Measurements from ENCODE around the gene VDAC1. TPM values are rescaled to one million over a fixed set of nuclear protein-coding genes. Genes with fewer than 3 reads are reported as not detected.
"Not testable (repeated sequence)": the region's sequence is repeated elsewhere in the genome, so short reads cannot be mapped to it uniquely, and the experiment has no call there.

Gene VDAC1
- total RNA-seq, 2 experiments from 2014 or later, result 488 to 491 TPM

DNA sequence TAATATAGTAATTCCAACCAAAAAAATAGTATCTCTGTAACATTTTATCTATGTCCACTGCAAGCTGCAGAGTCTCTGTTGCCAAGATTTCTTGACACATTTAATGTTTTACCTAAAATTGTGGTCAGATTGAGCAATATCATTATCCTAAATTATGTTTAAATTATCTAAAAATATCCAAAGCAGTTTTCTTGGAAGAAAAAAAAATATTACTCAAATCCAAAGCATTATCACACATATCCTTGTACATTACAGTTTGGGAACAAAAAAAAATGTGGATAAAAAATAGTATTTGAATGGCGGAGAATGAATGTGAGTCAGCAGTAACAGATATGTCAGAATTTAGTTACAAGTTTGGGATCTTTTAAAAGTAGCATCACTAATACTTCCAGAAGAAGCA is 48.6 kb downstream of the VDAC1 start:
- POLR2A ChIA-PET, CTCF ChIA-PET: not testable (repeated sequence)

DNA sequence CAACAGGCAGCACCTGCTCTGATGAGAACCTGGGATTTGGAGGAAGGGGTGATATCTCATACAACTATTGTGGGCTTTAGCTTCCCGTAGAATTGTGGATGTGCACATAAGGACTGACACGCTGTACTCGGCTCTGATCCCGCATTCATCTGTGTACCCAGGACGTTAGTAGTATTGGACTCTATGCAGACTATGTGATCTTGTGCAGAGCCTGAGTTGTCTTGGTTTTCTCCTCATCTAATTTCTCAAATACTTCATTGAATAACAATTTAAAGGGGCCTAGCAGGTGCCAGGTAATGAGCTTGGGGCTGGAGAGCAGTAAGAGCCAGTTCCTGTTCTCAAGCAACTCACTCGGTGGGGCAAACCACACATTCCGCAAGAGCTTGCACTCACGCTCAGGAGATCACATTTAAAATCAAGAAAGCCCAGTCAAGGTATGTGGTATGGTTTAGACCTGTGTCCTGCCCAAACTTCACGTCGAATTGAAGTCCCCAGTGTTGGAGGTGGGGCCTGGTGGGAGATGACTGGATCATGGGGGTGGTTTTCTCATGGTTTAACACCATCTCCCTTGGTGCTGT is 51.1 kb downstream of the VDAC1 start:
- ChIA-PET CTCF (interaction anchor here (0.7 to 1.1 kb wide), 2 partner anchors 9 to 692 kb away, joined by 3 to 4 read pairs; no protein-coding TSS in a partner anchor), POLR2A (interaction anchor here (0.7 kb wide), 1 partner anchor 211 kb away, joined by 5 read pairs; no protein-coding TSS in a partner anchor)

DNA sequence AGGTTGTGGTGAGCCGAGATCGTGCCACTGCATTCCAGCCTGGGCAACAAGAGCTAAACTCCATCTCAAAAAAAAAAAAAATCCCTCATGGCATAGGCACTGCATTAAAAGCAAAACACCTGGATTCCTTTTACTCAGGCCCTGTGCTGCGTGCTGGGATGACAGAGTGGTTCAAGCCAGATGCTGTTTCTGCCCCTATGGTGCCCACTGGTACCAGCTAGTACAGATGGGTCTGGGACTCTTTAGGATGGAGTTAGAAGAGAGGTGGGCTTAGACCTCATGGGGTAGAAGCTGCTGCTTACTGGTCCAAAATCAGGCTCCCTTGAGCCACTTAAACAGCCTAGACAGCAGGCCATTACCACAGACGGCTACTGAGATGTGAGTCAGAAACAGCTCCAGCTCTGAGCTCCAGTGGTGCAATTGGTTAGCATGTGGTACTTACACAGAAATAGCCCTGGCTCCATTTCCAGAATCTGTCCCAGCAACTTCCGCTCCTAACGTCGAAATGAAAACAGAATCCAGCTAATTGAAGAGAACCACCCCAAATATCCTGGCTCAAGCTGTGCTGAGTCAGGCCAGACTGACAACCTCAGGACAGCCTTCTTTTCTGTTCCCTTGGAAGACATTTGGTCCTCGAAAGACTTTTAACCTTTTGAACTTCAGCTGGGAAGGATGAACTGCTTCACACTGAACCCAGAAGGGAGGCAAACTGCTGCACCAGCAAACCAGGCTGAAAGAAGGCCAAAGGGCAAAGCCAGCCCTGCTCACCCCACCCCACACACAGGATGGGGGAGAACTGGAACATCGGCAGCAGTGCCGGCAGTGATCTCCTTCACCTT is 51.8 kb downstream of the VDAC1 start:
- ChIA-PET POLR2A (no interaction called here), CTCF (interaction anchor here (1.1 kb wide), 1 partner anchor 9 kb away, joined by 3 read pairs; no protein-coding TSS in a partner anchor)

DNA sequence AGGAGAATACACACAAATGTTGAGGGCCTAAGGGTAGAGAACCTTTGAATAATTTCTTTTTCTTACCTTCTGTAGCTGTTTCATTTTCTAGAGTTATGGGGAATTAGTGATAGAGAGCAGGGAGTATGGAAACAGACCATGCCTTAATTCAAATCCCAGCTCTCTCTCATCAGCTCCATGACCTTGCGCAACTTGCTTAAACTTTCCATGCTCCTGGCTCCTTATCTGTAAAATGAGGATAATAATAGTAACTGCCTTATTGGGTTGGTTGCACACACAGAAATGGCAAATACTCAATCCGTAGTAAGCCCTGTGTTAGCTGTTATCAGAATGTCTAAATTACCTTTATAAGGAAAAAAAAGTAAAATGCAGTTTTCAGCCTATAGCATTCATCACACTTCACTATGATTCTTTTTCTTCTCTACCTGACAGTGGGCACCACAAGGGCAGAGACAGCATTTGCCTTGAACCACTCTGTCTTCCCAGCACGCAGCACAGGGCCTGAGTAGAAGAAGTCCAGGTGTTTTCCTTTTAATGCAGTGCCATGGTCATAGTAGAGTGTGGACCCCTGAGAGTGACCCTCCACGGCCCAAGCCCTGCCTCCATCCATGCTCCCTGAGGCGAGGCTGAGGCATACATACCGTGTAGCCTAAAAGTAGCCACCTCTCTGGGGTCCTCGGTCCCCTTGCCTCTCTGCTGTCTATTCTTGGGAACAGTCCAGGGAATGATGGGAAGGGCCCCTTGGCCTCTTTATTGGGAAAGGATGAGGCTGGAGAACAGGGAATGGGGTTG is 53.8 kb downstream of the VDAC1 start:
- ChIA-PET CTCF (no interaction called here), POLR2A (no interaction called here)

DNA sequence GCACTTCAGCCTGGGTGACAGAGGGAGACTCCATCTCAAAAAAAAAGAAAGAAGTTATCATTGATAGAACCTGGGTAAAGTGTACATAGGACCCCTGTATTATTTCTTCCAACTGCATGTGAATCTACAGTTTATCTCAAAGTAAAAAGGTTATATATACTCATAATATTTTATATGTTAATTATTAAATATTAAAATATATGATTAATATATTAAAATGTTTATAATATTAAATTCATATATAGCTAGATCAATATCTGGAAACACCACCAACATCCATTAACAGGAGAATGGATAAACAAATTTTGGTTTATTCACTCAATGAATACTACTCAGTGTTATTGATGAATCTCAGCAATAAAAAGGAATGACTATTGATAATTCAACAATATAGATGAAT is 56.1 kb downstream of the VDAC1 start:
- ChIA-PET POLR2A (no interaction called here), CTCF (no interaction called here)

DNA sequence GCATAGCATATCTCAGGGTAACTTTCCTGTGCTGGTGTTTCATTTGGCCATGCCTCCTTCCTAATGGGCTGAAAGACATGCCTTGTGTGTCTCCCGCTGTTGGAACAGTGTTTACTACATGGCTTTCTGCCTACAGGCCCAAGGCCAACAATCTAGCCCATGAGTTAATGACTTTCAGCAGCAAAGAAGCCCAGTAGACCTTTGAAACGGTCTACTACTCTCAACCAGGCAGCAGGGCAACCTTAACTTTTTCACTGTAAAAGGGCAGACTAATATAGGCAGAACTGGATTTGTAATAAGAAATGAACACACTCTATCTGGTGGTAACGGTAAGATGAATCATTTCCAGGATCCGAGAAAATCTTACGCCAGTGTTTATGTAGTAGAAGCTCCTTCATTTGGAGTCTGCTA is 57.3 kb downstream of the VDAC1 start:
- ChIA-PET CTCF (no interaction called here), POLR2A (no interaction called here)

DNA sequence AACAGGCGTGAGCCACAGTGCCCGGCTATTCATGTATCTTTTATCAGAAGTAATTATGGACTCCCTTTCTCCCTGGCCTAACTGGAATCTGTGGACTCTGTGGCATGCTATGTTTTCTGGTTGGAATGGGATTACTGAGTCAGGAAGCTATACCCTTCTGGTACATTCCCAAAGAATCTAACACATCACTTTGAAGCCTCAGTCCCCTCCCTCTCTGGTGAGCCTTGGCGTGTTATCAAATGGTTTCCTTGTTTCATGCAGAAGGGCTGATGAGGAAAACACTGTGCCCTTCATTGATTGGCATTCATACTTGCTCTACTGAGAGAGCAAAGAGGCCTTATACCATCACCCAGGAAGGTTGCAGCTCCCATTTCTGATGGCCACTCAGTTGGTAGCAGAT is 59.2 kb downstream of the VDAC1 start:
- ChIA-PET POLR2A (no interaction called here), CTCF (interaction anchor here (0.7 kb wide), 2 partner anchors 13 to 16 kb away, joined by 3 to 6 read pairs; no protein-coding TSS in a partner anchor)

DNA sequence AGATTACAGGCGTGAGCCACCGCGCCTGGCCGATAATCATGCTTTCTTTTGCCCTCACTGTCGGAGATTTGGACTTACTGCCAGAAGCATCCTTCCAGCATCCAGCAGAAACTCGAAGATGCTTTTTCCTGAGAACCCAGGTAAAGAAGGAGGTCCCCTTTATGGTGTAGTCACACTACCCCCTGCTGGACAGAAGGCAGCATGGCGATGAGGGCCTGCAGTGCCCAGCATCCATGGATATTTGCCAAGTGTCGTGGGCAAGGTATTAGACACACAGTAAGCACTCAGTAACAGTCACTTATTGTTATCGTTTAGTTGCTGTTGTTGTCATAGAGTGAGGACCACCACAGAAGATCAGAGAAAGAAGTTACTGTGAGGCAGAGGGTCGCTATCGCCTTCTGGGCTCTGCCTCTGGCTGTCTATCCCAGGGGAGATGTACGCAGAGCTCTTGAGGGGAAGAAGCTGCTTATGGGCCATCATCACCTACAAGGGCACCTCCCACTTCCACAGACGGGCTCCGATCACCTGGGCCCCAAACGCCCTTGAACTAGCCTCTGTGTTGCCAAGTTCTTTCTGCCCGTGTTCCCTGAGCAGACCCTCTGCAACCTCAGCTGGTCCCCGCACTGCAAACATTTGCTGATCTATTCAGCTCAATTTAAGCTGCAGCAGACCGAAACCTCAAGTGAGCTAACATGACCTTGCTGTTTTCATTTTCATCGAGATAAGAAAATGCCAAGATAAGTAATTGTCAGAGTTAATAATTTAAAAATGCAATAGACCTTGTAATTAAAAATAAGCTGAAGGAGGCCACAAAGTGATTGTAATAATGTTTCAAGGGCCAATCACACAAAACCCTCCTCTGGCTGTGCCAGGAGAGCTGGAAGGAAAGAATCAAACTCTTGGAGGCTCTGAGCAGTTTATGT is 60.3 kb downstream of the VDAC1 start:
- ChIA-PET CTCF (interaction anchor here (1.4 kb wide), 1 partner anchor 9 kb away, joined by 3 read pairs; no protein-coding TSS in a partner anchor), POLR2A (no interaction called here)

DNA sequence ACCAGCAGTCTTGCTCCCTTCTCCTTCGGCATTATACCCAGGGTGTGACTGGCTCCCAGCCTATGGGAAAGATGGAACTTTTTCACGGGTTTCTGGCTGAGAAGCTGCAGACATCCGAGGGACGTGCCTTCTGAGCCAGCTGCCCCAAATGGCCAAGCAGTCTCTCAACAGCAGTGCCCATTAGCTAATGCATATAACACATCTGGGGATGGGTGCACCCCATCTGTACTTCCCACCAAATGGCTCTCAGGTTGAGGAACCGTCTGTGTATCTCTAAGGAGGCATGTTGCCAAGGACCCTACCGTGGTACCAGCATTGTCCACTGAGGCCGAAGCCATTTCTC is 61.3 kb downstream of the VDAC1 start:
- POLR2A ChIA-PET, result no interaction called here
- CTCF ChIA-PET, result no interaction called here

DNA sequence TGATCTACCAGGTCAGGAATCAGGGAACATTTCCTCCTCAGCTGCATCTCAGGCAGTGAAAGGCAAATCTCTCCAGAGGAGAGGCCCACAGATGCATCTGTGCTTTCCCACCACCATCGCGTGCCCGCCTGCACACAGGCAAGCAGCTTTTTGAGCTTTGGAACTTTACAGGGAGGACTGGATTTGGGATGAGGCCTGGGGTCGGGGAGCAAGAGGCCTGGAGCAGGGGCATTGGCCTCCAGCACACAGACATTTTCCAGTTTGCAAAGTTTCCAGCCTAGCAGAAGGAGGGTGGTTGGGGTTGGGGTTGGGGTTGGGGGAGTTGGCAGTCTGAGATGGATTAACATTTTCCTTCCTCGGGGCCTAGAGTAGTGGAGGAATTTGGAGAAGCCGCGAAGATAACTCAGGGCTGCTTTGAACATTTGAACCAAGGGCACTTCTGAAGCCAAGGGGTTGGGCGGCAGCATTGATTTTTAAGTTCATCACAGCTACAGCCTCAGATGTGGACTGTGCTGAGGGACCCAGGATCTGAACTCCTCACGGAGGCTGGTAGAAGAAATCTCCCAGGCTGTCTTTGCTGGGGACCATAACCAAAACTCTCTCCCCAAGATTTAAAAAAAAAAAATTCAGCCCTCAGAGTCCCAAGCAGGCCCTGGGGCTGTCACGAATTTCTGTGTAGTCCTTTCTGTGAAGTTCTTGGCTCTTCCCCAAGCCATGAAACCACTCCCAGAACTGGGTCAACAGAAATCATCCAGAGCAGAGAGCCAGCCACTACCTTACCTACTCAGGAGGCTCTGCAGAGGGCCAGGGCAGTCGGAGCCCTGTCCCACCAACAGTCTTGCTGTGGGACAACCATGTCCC is 61.9 kb downstream of the VDAC1 start:
- ChIA-PET POLR2A (no interaction called here), CTCF (no interaction called here)

DNA sequence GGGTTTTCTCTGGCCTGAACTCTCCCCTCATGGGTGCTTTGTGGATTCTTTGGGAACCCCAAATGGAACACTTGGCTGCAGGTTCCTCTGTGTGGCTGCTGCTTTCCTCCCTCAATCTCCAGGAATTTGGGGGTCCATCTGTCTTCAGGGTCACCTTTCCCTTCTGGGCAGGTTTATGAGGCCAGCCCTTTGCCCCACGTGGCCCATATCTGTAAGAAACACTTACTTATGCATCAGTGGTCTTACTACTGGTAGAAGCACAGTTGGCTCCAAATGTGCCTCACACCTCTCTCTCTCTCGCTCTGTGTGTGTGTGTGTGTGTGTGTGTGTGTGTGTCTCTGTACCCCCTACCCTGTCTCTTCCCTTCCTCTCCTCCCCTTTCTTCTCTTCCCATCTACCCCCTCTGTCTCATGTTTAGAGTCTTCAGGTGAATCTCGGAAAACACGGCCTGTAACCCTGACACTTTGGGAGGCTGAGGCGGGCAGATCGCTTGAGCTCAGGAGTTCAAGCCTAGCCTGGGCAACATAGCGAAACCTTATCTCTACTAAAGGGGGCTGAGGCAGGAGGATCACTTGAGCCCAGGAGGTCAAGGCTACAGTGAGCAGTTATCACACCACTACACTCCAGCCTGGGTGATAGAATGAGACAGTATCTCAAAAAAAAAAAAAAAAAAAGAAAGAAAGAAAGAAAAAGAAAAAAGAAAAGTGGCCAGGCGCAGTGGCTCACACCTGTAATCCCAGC is 63.1 kb downstream of the VDAC1 start:
- ChIA-PET CTCF (no interaction called here), POLR2A (no interaction called here)

DNA sequence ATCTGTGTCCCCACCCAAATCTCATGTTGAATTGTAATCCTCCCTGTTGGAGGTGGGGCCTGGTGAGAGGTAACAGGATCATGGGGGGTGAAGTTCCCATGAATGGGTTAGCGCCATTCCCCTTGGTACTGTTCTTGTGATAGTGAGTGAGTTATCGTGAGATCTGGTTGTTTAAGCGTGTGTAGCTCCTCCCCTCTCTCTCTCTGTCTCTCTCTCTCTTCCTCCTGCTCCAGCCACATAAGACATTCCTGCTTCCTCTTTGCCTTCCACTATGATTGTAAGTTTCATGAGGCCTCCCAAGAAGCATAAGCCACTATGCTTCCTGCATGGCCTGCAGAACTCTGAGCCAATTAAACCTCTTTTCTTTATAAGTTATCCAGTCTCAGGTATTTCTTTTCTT is 65.1 kb downstream of the VDAC1 start:
- ChIA-PET POLR2A (no interaction called here), CTCF (no interaction called here)

DNA sequence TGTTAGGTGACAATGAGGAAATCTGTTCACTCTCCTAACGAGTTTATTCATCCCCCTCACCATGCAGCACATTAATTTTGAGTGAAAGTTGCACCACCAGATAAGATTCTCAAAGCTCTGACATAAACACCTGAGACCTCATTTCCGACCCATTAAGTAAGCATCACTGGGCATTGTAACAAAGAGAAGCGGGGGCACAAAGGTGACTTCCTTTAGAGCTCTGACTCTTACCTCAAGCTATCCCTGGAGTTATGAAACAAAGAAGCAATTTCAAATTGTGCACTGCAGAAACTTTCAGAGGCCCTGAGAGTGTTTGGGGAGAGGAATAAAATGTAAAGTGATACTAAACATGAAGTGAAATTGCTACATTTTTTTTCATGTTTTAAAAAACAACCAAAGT is 65.8 kb downstream of the VDAC1 start:
- ChIA-PET POLR2A (no interaction called here), CTCF (no interaction called here)

DNA sequence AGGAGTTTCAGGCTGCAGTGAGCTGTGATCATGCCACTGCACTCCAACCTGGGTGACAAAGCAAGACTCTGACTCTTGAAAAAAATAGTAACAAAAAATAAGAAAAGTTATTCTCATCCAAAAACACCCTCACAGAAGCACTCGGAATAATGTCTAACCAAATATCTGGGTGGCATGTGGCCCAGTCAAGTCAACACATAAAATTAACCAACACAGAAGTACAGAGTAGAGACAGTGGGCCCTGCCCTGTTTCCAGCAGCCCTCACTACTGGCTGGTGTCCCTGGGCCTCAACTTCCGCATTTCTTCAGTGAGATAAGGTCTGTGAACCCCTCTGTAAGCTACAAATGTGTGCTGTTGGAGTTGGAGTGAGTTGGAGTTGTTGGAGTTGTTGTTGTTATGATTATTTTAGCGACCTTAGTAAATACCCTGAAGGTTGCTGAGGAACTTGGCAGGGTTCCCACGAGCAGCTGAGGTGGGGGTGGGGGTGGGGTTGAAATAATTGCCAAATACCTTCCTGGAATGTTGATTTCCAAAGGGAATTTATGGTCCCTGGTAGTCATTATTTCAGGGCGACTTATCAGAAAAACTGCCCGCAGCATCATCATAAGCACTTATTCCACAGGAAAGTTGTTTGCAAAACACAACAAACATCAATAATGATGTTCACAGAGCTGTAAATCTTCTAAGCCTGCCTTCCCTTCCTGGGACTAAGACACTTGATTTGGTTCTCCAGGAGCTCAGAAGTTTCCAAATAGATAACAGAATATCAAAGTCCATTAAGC is 66.5 kb downstream of the VDAC1 start:
- ChIA-PET CTCF (interaction anchor here (0.7 kb wide), 1 partner anchor 32 kb away, joined by 4 read pairs; no protein-coding TSS in a partner anchor), POLR2A (no interaction called here)

DNA sequence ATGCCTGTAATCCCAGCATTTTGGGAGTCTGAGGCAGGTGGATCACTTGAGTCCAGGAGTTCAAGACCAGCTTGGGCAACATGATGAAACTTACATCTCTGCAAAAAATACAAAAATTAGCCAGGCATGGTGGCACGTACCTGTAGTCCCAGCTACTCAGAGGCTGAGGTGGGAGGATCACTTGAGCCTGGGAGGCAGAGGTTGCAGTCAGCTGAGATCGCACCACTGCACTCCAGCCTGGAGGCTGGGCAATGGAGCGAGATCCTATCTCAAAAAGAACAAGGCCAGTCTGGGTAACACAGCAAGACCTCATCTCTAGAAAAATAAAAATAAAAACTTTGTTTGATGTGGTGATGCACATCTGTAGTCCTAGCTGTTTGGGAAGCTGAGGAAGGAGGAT is 67.1 kb downstream of the VDAC1 start:
- POLR2A ChIA-PET, CTCF ChIA-PET: not testable (repeated sequence)

DNA sequence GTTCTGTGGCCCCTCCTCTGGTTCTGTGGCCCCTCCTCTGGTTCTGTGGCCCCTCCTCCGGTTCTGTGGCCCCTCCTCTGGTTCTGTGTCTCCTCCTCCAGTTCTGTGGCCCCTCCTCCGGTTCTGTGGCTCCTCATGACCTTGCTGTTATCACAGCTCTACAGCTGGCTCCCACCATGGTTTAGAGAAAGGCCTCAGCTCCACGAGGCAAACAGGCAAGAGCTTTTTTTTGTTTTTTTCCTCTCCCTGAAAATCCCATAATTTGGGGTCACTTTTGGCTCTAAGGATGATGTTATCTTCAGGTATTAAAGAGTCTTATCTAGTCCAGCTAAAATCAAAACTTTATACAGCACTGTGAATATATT is 68.1 kb downstream of the VDAC1 start:
- CTCF ChIA-PET, result no interaction called here
- POLR2A ChIA-PET, result no interaction called here

DNA sequence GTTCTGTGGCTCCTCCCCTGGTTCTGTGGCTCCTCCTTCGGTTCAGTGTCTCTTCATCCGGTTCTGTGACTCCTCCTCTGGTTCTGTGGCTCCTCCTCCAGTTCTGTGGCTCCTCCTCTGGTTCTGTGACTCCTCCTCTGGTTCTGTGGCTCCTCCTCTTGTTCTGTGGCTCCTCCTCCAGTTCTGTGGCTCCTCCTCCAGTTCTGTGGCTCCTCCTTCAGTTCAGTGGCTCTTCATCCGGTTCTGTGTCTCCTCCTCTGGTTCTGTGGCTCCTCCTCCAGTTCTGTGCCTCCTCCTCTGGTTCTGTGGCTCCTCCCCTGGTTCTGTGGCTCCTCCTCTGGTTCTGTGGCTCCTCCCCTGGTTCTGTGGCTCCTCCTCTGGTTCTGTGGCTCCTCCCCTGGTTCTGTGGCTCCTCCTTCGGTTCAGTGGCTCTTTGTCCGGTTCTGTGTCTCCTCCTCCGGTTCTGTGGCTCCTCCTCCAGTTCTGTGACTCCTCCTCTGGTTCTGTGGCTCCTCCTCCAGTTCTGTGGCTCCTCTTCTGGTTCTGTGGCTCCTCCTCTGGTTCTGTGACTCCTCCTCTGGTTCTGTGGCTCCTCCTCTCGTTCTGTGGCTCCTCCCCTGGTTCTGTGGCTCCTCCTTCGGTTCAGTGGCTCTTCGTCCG is 68.7 kb downstream of the VDAC1 start:
- POLR2A ChIA-PET, CTCF ChIA-PET: not testable (repeated sequence)
